ENCODE results near the gene SERTAD2. TPM values are rescaled to one million over a fixed set of nuclear protein-coding genes. Genes with fewer than 3 reads are reported as not detected.

SERTAD2 gene
- total RNA-seq, 1 donor = 7.8 TPM

DNA sequence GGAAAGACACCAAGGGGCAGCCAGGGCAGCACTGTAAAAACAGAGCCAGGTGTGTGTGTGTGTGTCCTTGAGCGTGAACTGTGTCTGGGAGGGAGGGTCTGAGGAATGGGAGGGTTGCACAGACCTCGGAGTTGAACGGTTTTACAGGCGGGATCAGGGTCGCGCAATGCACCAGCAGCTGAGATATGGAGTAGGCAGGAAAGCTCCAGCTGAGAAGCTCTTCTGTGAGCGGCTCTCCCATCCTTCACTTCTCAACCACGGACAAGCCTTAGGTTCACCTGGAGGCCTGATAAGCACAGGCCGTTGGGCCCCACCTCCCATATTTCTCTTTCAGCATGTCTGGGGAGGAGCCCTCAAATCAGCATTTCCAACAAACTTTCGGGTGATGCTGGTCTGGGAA, 12.1 kb downstream of the SERTAD2 start:
- no peak overlapping the region for H3K4me3 ChIP-seq (ENCODE audit: low read depth, low read length)
- DNase-seq (ENCODE audit: low read depth) = no peak
- TF ChIP-seq CTCF (IDR thresholded peaks at IDR 0.05; ENCODE audit: insufficient read depth, low read depth, low read length) = no peak

DNA sequence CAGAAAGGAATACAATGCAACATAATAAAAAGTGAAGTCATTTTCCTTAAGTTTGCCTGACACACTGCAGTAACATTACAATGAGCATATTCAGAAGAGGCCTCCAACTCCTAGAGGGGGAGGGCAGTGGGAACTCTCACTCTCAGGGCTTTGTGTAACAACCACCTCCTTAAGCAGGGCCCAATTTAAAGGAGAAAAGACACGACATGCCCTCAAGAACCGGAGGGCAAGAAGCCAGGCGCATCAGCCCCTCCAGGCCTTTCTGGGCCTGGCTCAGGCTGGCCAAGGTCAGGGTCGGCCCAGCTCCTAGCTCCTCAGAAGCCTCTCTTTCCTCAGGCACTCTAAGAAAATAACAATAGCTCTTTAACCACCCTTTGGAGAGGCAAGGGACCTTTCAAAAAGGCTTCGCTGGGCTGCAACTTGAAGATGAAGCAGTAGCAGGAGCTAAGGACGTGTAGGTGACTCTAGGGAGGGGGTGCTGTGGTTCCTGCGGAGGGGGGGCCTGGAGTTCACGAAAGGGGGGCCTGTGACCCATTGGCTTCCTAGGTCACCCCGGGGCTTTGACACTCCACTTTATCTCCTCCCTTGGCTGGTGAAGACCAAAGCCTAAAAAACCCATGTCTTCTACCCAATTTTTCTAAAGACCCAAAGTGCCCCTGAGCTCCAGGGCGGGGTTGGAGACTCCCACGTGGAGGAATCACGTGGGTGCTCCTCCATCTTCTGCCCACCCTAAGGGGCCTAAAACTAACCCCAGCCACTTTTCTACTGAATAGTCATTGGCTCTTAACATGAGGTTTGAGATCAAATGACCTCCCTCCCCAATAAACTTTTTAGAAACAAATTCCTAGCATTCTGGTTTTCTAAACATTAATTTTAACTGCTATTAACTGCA, 13.3 kb downstream of the SERTAD2 start:
- no peak for TF ChIP-seq CTCF (IDR thresholded peaks at IDR 0.05; ENCODE audit: insufficient read depth, low read depth, low read length)
- no peak overlapping the region for H3K4me3 ChIP-seq (ENCODE audit: low read depth, low read length)
- DNase-seq (ENCODE audit: low read depth) = no peak

GRCh38 chr2:64639691-64640090, 14.0 kb downstream of the SERTAD2 start:
- no peak for DNase-seq (ENCODE audit: low read depth)
- H3K4me3 ChIP-seq (ENCODE audit: low read depth, low read length) = no peak overlapping the region
- no peak for TF ChIP-seq CTCF (IDR thresholded peaks at IDR 0.05; ENCODE audit: insufficient read depth, low read depth, low read length)

GRCh38 chr2:64638502-64639120, 15.1 kb downstream of the SERTAD2 start:
- no peak overlapping the region for H3K4me3 ChIP-seq (ENCODE audit: low read depth, low read length)
- no peak for TF ChIP-seq CTCF (IDR thresholded peaks at IDR 0.05; ENCODE audit: insufficient read depth, low read depth, low read length)
- no peak for DNase-seq (ENCODE audit: low read depth)

- no peak for DNase-seq (ENCODE audit: low read depth)
- TF ChIP-seq CTCF (IDR thresholded peaks at IDR 0.05; ENCODE audit: insufficient read depth, low read depth, low read length) = no peak
These were observed 15.8 kb downstream of the SERTAD2 start for GRCh38 chr2:64637931-64638330.

DNA sequence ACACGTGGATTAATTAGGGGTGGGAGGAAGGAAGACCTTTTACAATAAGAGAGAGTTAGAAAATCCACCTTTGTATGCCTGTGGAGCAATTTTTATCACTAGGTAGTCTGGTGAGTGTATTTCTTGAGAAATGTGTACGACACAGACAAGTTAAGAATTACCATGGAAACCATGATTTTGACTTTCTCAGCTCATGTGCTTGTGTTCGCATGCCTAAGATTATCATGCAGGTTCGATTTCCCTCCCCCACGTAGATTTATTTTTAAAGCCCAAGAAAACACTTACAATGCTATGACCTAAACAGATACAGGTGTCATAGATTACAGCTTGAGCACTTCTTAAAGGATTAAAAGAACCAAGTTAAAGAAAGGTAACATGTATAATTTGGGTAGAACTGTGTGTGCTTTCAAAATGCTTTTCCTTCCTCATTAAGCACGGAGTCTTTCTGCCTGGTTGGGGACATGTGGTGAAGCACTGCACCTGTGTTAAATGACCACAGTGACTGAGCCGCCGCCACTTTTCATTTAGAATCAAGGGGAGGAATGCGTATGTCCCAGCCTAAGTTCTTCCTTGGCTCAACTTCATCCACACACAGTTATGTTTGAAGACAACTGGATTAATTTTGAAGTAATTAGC, 16.6 kb downstream of the SERTAD2 start:
- DNase-seq (ENCODE audit: low read depth) = no peak
- TF ChIP-seq CTCF (IDR thresholded peaks at IDR 0.05; ENCODE audit: insufficient read depth, low read depth, low read length) = no peak
- no peak overlapping the region for H3K4me3 ChIP-seq (ENCODE audit: low read depth, low read length)

More at GRCh38 chr2:64637931-64638330, 15.8 kb downstream of the SERTAD2 start:
- H3K4me3 ChIP-seq (ENCODE audit: low read depth, low read length) = no peak overlapping the region
